ENCODE data around the gene UGT1A7. TPM values are rescaled to one million over a fixed set of nuclear protein-coding genes. Genes with fewer than 3 reads are reported as not detected.

UGT1A7 gene
- total RNA-seq, 3 donors from 2014 or later (not counting 1 experiment from before 2014, with no cell fraction given): not detected

DNA sequence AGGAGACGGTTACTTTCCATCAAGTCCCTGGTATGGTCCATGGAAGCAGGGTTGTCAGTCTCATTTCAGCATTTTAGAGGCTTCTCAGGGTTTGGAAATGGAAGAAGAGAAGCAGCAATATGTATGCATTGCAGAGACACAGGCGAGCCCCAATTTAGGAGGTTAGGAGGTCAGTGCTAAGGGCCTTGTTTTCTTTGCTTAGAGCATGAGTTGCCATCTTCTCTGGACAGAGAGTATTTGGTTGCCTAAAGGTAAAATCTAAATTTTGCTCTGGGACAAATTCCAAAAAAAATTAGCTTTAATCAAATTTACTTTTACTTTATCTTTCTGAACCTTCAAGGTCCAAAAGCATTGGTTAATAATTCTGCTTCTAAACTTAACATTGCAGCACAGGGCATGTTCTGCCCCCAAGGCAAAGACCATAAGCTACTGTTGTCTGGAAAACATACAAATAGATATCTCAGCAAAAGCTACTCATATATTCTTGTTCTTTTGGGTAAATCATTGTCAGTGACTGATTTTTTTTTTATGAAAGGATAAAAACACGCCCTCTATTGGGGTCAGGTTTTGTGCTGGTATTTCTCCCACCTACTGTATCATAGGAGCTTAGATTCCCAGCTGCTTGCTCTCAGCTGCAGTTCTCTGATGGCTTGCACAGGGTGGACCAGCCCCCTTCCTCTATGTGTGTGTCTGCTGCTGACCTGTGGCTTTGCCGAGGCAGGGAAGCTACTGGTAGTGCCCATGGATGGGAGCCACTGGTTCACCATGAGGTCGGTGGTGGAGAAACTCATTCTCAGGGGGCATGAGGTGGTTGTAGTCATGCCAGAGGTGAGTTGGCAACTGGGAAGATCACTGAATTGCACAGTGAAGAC, 10.2 kb upstream of the UGT1A7 start, which contains the start of gene UGT1A9:
Gene UGT1A9 (plus strand): TSS at position 609 of the 872 bp plus-strand sequence. CDS start 37 bp downstream, at position 646.
- TF ChIP-seq, protein P1, sequence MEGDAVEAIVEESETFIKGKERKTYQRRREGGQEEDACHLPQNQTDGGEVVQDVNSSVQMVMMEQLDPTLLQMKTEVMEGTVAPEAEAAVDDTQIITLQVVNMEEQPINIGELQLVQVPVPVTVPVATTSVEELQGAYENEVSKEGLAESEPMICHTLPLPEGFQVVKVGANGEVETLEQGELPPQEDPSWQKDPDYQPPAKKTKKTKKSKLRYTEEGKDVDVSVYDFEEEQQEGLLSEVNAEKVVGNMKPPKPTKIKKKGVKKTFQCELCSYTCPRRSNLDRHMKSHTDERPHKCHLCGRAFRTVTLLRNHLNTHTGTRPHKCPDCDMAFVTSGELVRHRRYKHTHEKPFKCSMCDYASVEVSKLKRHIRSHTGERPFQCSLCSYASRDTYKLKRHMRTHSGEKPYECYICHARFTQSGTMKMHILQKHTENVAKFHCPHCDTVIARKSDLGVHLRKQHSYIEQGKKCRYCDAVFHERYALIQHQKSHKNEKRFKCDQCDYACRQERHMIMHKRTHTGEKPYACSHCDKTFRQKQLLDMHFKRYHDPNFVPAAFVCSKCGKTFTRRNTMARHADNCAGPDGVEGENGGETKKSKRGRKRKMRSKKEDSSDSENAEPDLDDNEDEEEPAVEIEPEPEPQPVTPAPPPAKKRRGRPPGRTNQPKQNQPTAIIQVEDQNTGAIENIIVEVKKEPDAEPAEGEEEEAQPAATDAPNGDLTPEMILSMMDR (IDR thresholded peaks at IDR 0.05): no peak
- Histone ChIP-seq H3K4me3 (ENCODE audit: low read length) (no peak within 1 kb of the TSS), H3K27me3 (ENCODE audit: control insufficient read depth, insufficient read depth, low read length) (no peaks in the 10 kb centered on the region), H3K9me3 (ENCODE audit: control insufficient read depth, insufficient read depth, low read length) (no peaks in the 10 kb centered on the region), H3K27ac (ENCODE audit: low read length) (no peak within 1 kb of the TSS), H3K36me3 (ENCODE audit: control insufficient read depth, insufficient read depth, low read length) (no peaks in the 10 kb centered on the region), H3K4me1 (ENCODE audit: control insufficient read depth, insufficient read depth, low read length) (no peaks in the 10 kb centered on the region)
- WGBS (ENCODE audit: insufficient coverage): 91% methylated on average over 5 of the region's 5 CpGs
- no peak for DNase-seq
- Mint-ChIP-seq H3K36me3 (no peaks in the 10 kb centered on the region), H3K27ac (no peak within 1 kb of the TSS), H3K4me1 (no peaks in the 10 kb centered on the region), H3K4me3 (no peak within 1 kb of the TSS), H3K9me3 (no peaks in the 10 kb centered on the region), H3K27me3 (ENCODE audit: low read depth in 2 of 2) (peaks cover 18 to 44% of the 10 kb centered on the region in 2 donors)
- intact Hi-C loops (cut with micrococcal nuclease): no loop called here
- ATAC-seq: no peak

DNA sequence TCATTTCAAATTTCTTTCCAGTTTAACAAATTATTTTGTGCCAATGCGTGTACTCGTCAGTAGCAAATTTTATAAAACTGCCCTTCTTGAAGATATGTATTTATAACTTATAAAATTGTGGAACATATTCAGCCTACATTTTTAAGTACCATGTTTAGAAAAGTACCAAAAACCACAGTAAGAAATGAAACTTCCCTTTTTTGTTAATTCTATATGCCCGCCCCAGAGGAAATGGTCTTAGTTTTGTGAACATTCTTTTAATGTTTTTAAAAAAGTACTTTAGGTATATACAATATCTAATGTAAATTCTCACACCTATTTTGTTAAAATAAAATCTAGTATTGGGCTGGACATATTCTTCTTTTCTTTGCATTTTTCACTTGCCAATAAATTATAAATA, 8.8 kb upstream of the UGT1A7 start:
- H3K4me1 ChIP-seq (ENCODE audit: control insufficient read depth, insufficient read depth, low read length): no peaks in the 10 kb centered on the region
- Mint-ChIP-seq H3K27me3 (ENCODE audit: low read depth in 2 of 2) (peaks cover 19 to 51% of the 10 kb centered on the region in 2 donors), H3K4me1 (no peaks in the 10 kb centered on the region), H3K27ac (no peak overlapping the region), H3K36me3 (no peaks in the 10 kb centered on the region), H3K4me3 (no peak overlapping the region), H3K9me3 (no peaks in the 10 kb centered on the region)
- H3K27me3 ChIP-seq (ENCODE audit: control insufficient read depth, insufficient read depth, low read length): no peaks in the 10 kb centered on the region
- intact Hi-C loops (cut with micrococcal nuclease): no loop called here
- H3K27ac ChIP-seq (ENCODE audit: low read length): no peak overlapping the region
- no peaks in the 10 kb centered on the region for H3K9me3 ChIP-seq (ENCODE audit: control insufficient read depth, insufficient read depth, low read length)
- TF ChIP-seq, protein P1 (IDR thresholded peaks at IDR 0.05): no peak
- DNase-seq (no peak), ATAC-seq (no peak)
- H3K36me3 ChIP-seq (ENCODE audit: control insufficient read depth, insufficient read depth, low read length): no peaks in the 10 kb centered on the region
- H3K4me3 ChIP-seq (ENCODE audit: low read length): no peak overlapping the region
- WGBS (ENCODE audit: insufficient coverage): no CpG with 5 or more reads among the region's 3 CpGs

DNA sequence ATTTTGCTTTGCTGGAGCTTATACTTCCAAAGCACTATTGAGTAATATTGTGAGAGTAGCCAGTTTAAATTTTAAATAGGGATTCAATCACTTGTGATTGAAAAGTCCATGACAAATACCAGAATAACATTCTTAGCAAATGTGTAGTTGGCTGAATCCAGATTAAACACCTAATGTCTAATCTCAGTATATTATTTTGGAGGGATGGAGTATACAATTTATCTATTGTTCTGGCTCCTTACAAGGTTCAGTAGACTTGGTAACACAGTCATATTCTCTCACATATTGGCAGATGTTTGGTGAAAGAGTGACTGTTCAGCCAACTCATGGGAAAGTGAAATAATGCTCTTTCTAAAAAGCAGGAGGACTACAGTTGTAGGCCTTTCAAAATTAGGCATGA, 7.8 kb upstream of the UGT1A7 start:
- DNase-seq (no peak), ATAC-seq (no peak)
- Histone ChIP-seq H3K36me3 (ENCODE audit: control insufficient read depth, insufficient read depth, low read length) (no peaks in the 10 kb centered on the region), H3K4me3 (ENCODE audit: low read length) (no peak overlapping the region), H3K4me1 (ENCODE audit: control insufficient read depth, insufficient read depth, low read length) (no peaks in the 10 kb centered on the region), H3K27me3 (ENCODE audit: control insufficient read depth, insufficient read depth, low read length) (no peaks in the 10 kb centered on the region), H3K27ac (ENCODE audit: low read length) (no peak overlapping the region), H3K9me3 (ENCODE audit: control insufficient read depth, insufficient read depth, low read length) (no peaks in the 10 kb centered on the region)
- TF ChIP-seq, protein P1 (IDR thresholded peaks at IDR 0.05): no peak
- H3K4me3 Mint-ChIP-seq: no peak overlapping the region
- no peaks in the 10 kb centered on the region for H3K9me3 Mint-ChIP-seq
- peaks cover 13 to 44% of the 10 kb centered on the region in 2 donors for H3K27me3 Mint-ChIP-seq (ENCODE audit: low read depth in 2 of 2)
- H3K4me1 Mint-ChIP-seq: no peaks in the 10 kb centered on the region
- no peaks in the 10 kb centered on the region for H3K36me3 Mint-ChIP-seq
- intact Hi-C loops (cut with micrococcal nuclease): no loop called here
- H3K27ac Mint-ChIP-seq: no peak overlapping the region
